Bronchial epithelial cell (primary cell): Measurements from ENCODE around the gene PTGER4. TPM values are rescaled to one million over a fixed set of nuclear protein-coding genes. Genes with fewer than 3 reads are reported as not detected.
"Not testable (repeated sequence)": the region's sequence is repeated elsewhere in the genome, so short reads cannot be mapped to it uniquely, and the experiment has no call there.

ENCODE experiments used
- DNase-seq: peaks from one replicate; pipeline ENCODE4 v3.0.0-alpha.2; 2010; ENCODE audit warnings: low read depth
- FAIRE-seq: peaks from 2 replicates; lab custom pipeline; 2011; peaks lifted over from hg19 to GRCh38; lab: Jason Lieb, UNC
- H3K27me3 ChIP-seq: 2 replicates; pipeline ENCODE4 v1.5.1; 2011; ENCODE audit warnings: low read length; ENCODE audit not compliant: control insufficient read depth, insufficient read depth
- H3K36me3 ChIP-seq: 2 replicates; pipeline ENCODE4 v1.5.1; 2011; ENCODE audit warnings: low read length; ENCODE audit not compliant: control insufficient read depth, insufficient read depth
- H3K4me3 ChIP-seq: 2 replicates; pipeline ENCODE4 v1.5.1; 2011; ENCODE audit warnings: mild to moderate bottlenecking, low read depth, low read length, control low read depth
- CTCF ChIP-seq: IDR thresholded peaks from 2 replicates; pipeline ENCODE4 v1.5.1; 2011; ENCODE audit warnings: mild to moderate bottlenecking, moderate library complexity, low read length, control low read depth, inconsistent platforms; ENCODE audit not compliant: insufficient read depth, severe bottlenecking
- total RNA-seq: library from RNA; depleted of rRNA; stranded (reverse); fragments of >200 nt; gene quantifications from 2 replicates; pipeline ENCODE4 v1.2.1, GENCODE V29; 2014

PTGER4 gene
- total RNA-seq, 1 donor from 2014 or later: 8.7 TPM

GRCh38 chr5:40714001-40714400 lies 34.3 kb downstream of the PTGER4 start:
- FAIRE-seq: no peak
- no peak for TF ChIP-seq CTCF
- Histone ChIP-seq H3K36me3 (no peaks in the 10 kb centered on the region), H3K27me3 (no peaks in the 10 kb centered on the region), H3K4me3 (no peak overlapping the region)
- DNase-seq: no peak

GRCh38 chr5:40716000-40716399 lies 36.3 kb downstream of the PTGER4 start:
- DNase-seq (peak; percentile 29), FAIRE-seq (no peak)
- Histone ChIP-seq H3K36me3 (peaks cover 1% of the 10 kb centered on the region), H3K4me3 (no peak overlapping the region), H3K27me3 (no peaks in the 10 kb centered on the region)
- TF ChIP-seq CTCF: peak; percentile 30

- no peak for TF ChIP-seq CTCF
- Histone ChIP-seq H3K36me3 (peaks cover 1% of the 10 kb centered on the region), H3K27me3 (no peaks in the 10 kb centered on the region), H3K4me3 (no peak overlapping the region)
- no peak for FAIRE-seq
- DNase-seq: no peak
Measured at GRCh38 chr5:40716590-40716989, 36.9 kb downstream of the PTGER4 start.

GRCh38 chr5:40717281-40717680 lies 37.6 kb downstream of the PTGER4 start:
- TF ChIP-seq CTCF: no peak
- Histone ChIP-seq H3K4me3 (no peak overlapping the region), H3K36me3 (peaks cover 1% of the 10 kb centered on the region), H3K27me3 (no peaks in the 10 kb centered on the region)
- DNase-seq: no peak
- no peak for FAIRE-seq

- DNase-seq (no peak), FAIRE-seq (no peak)
- Histone ChIP-seq H3K4me3 (no peak overlapping the region), H3K36me3 (peaks cover 1% of the 10 kb centered on the region), H3K27me3 (no peaks in the 10 kb centered on the region)
- TF ChIP-seq CTCF: no peak
Measured at GRCh38 chr5:40720069-40720468, 40.4 kb downstream of the PTGER4 start.

GRCh38 chr5:40722497-40722911 lies 42.8 kb downstream of the PTGER4 start:
- not testable (repeated sequence) for H3K4me3 ChIP-seq, H3K27me3 ChIP-seq, FAIRE-seq, DNase-seq, H3K36me3 ChIP-seq
